T-cell (primary cell): ENCODE data around the gene HERC2. TPM values are rescaled to one million over a fixed set of nuclear protein-coding genes. Genes with fewer than 3 reads are reported as not detected.
"Not testable (repeated sequence)": the region's sequence is repeated elsewhere in the genome, so short reads cannot be mapped to it uniquely, and the experiment has no call there.

Experiments
- ATAC-seq, 4 experiments: fragments of 200-7000 bp in 3 of 4; fragments of 150-1000 bp in 1 of 4; cut with Tn5 transposase; replicated peaks in 1 of 4; 1 replicate in 3 of 4; 2 replicates in 1 of 4; pipeline ENCODE4 v1.10.0; 2021; ENCODE audit warnings: moderate library complexity in 3 of 4, mild to moderate bottlenecking in 2 of 4, moderate number of reproducible peaks in 1 of 4
- CTCF ChIA-PET, 2 donors: fragments of 300-600 bp; sonication (Branson Sonifier 250); formaldehyde crosslinking; loops; one replicate each; lab custom pipeline; 2022; ENCODE audit warnings: antibody characterized with exemption in 2 of 2; lab: Charles Lee
- POLR2A ChIA-PET, 2 donors: fragments of 300-600 bp; sonication (Branson Sonifier 250); formaldehyde crosslinking; loops; one replicate each; lab custom pipeline; 2022; ENCODE audit warnings: antibody characterized with exemption in 2 of 2; lab: Charles Lee
- DNase-seq, 35 experiments: peaks; one replicate each; pipeline versions ENCODE4 v3.0.0 to v3.0.0-alpha.2; 2013 to 2023
- H3K27ac ChIP-seq: one replicate; pipeline ENCODE4 v1.5.1; 2013; ENCODE audit warnings: low read length
- H3K27me3 ChIP-seq, 2 experiments: replicated peaks in 1 of 2; 1 replicate in 1 of 2; 2 replicates in 1 of 2; pipeline versions ENCODE4 v1.6.1 to v1.7.0; 2013; ENCODE audit warnings: low read length in 1 of 2, mixed read lengths in 1 of 2; ENCODE audit not compliant: control insufficient read depth in 2 of 2, insufficient read depth in 2 of 2; ENCODE audit errors: extremely low read depth in 1 of 2
- H3K36me3 ChIP-seq, 2 donors: 1 replicate in 1 of 2; 2 replicates in 1 of 2; pipeline versions ENCODE4 v1.6.1 to v1.7.0; 2013; ENCODE audit warnings: low read length in 1 of 2; ENCODE audit not compliant: control insufficient read depth in 2 of 2, insufficient read depth in 1 of 2; ENCODE audit errors: extremely low read depth in 1 of 2
- H3K4me1 ChIP-seq, 2 experiments: 1 replicate in 1 of 2; 2 replicates in 1 of 2; pipeline versions ENCODE4 v1.6.1 to v1.7.0; 2013; ENCODE audit warnings: low read length in 2 of 2, mixed read lengths in 1 of 2; ENCODE audit not compliant: insufficient read depth in 2 of 2, control insufficient read depth in 1 of 2; ENCODE audit errors: extremely low read depth in 1 of 2
- H3K4me3 ChIP-seq, 2 donors: 1 replicate in 1 of 2; 2 replicates in 1 of 2; pipeline versions ENCODE4 v1.5.1 to v1.7.0; 2013; ENCODE audit warnings: mild to moderate bottlenecking in 2 of 2, low read length in 1 of 2, moderate library complexity in 1 of 2; ENCODE audit not compliant: control insufficient read depth in 1 of 2; ENCODE audit errors: extremely low read depth in 1 of 2
- H3K9me3 ChIP-seq: 2 replicates; pipeline ENCODE4 v1.7.0; 2013
- H3K27ac Mint-ChIP-seq, 2 donors: one replicate each; pipeline ENCODE4 v1.8.0; 2020 to 2021; ENCODE audit warnings: mild to moderate bottlenecking in 2 of 2, mixed read lengths in 2 of 2
- H3K27me3 Mint-ChIP-seq, 2 donors: one replicate each; pipeline ENCODE4 v1.8.0; 2021 to 2022; ENCODE audit warnings: mixed read lengths in 2 of 2
- H3K36me3 Mint-ChIP-seq: one replicate; pipeline ENCODE4 v1.8.0; 2021; ENCODE audit warnings: mixed read lengths
- H3K4me1 Mint-ChIP-seq, 3 donors: one replicate each; pipeline ENCODE4 v1.8.0; 2020 to 2022; ENCODE audit warnings: mixed read lengths in 3 of 3, mild to moderate bottlenecking in 1 of 3
- H3K4me3 Mint-ChIP-seq, 3 donors: one replicate each; pipeline ENCODE4 v1.8.0; 2020 to 2022; ENCODE audit warnings: mild to moderate bottlenecking in 3 of 3, mixed read lengths in 3 of 3, moderate library complexity in 3 of 3
- H3K9me3 Mint-ChIP-seq, 3 donors: one replicate each; pipeline ENCODE4 v1.8.0; 2020 to 2022; ENCODE audit warnings: mixed read lengths in 3 of 3
- WGBS: methylation state at CpG from one replicate; pipeline ENCODE4 v1.1.5; 2013; ENCODE audit warnings: missing lambda C conversion rate; ENCODE audit not compliant: insufficient coverage; 5-methylcytosine and 5-hydroxymethylcytosine counted together
- total RNA-seq, 35 experiments: library from RNA in 6 of 35; stranded (reverse) in 6 of 35; fragments of 120-200 nt in 1 of 35; gene quantifications; one replicate each; pipeline versions ENCODE4 v1.2.1 to v1.2.4 and lab custom pipeline; 2013 to 2026

Gene HERC2
- total RNA-seq, 5 donors from 2014 or later (not counting 1 experiment from before 2014, with no cell fraction given) = 46.4 to 65.5 (median 55.4) TPM

- H3K4me3 ChIP-seq, ATAC-seq, H3K27ac ChIP-seq, H3K27me3 ChIP-seq, DNase-seq, H3K9me3 Mint-ChIP-seq, POLR2A ChIA-PET, H3K4me1 ChIP-seq, H3K4me1 Mint-ChIP-seq, H3K9me3 ChIP-seq, CTCF ChIA-PET, H3K27me3 Mint-ChIP-seq, H3K4me3 Mint-ChIP-seq: not testable (repeated sequence)
- H3K36me3 ChIP-seq = peaks cover 4 to 16% of the 10 kb centered on the region in 2 donors
- no CpG with 5 or more reads among the region's 4 CpGs for WGBS
- Mint-ChIP-seq H3K36me3 (peaks cover 59% of the 10 kb centered on the region), H3K27ac (peak overlapping the region; percentile 16 to 19)
Measured at GRCh38 chr15:28238296-28238695, 83.7 kb downstream of the HERC2 start.

DNA sequence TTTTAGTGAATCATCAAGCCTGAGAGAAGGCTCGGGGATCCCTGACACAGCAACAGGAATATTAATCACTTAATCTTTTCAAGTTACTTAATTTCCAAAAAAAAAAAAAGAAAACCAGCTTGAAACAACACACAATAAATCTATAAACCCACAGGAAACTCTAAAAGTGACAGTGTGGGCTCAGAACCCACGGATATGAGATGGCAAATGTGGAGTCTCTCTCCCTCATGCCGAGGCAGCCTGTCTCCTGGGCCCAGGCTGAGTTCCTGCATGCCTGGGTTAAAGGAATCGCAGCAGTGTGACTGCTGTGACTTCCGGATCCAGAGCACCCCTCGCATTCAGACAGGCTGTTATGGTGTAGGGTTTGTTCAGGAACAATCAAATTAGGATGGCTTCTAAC, 90.2 kb downstream of the HERC2 start:
- peaks cover 0 to 22% of the 10 kb centered on the region in 2 donors for H3K36me3 ChIP-seq
- DNase-seq, H3K4me3 ChIP-seq, H3K4me1 Mint-ChIP-seq, H3K9me3 ChIP-seq, H3K9me3 Mint-ChIP-seq, H3K27ac Mint-ChIP-seq, CTCF ChIA-PET, H3K4me3 Mint-ChIP-seq, H3K4me1 ChIP-seq, ATAC-seq, H3K27me3 ChIP-seq, H3K27me3 Mint-ChIP-seq, H3K27ac ChIP-seq: not testable (repeated sequence)
- H3K36me3 Mint-ChIP-seq = peaks cover 50% of the 10 kb centered on the region
- WGBS = 100% methylated on average over 1 of the region's 6 CpGs
- POLR2A ChIA-PET = interaction anchor here in 1 of 2 donors (0.8 kb wide), 1 partner anchor 9 kb away, joined by 6 read pairs; no protein-coding TSS in a partner anchor

DNA sequence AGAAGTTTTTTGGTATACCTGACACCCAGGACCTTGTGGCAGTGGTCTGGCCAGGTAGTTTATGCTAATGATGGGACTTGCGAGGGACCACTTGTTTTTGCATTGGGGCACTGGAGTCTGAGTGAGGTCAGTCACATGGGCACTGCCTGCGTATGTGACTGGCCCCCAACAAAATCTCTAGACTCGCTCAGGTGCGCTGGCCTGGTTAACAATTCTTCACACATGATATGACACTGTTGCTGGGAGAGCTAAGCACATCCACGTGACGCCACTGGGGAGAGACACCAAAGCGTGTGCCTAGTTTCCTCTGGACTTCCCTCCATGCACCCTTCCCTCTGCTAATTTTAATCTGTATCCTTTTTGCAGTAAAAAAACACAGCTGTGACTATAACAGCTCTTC, 90.6 kb downstream of the HERC2 start:
- H3K27ac Mint-ChIP-seq, CTCF ChIA-PET, DNase-seq, H3K9me3 Mint-ChIP-seq, ATAC-seq, H3K9me3 ChIP-seq, H3K4me3 Mint-ChIP-seq, H3K27me3 Mint-ChIP-seq, H3K4me3 ChIP-seq, H3K4me1 Mint-ChIP-seq, H3K4me1 ChIP-seq, H3K27ac ChIP-seq, H3K27me3 ChIP-seq: not testable (repeated sequence)
- H3K36me3 Mint-ChIP-seq = peaks cover 54% of the 10 kb centered on the region
- peaks cover 0 to 22% of the 10 kb centered on the region in 2 donors for H3K36me3 ChIP-seq
- WGBS = no CpG with 5 or more reads among the region's 7 CpGs
- POLR2A ChIA-PET = interaction anchor here in 1 of 2 donors (0.8 kb wide), 1 partner anchor 8 kb away, joined by 6 read pairs; no protein-coding TSS in a partner anchor

DNA sequence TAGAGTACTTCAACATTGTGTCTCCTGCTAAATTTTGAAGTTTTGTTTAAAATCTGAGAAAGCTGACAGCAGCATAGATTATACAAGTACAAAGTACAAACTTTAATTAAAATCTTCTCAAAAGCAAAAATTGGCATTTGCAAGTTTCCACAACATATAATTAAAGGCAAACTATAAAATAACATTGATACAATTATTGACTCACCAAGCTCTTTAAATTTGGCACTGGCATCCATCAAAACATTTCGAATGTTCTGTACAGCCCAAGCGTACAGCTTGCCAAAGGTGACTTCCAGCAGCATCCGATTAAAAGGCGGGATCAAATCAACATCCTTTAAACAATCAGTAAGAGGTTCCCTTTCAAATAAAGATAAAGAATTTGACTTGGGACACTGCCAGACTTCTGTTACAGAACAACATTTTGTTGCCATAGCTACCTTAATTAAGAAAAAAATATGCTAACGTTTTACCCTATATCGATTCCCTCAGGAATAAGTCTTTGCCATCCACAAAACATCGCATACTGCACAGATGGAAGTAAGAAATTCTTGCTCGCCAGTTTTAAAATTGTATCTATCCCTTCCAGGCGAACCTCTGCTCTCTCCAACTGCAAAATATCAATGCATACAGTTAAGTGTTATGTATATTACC, 92.9 kb downstream of the HERC2 start:
- H3K36me3 ChIP-seq = peaks cover 6 to 16% of the 10 kb centered on the region in 2 donors
- peaks cover 62% of the 10 kb centered on the region for H3K36me3 Mint-ChIP-seq
- H3K4me3 ChIP-seq, H3K27me3 ChIP-seq, H3K9me3 ChIP-seq, H3K9me3 Mint-ChIP-seq, CTCF ChIA-PET, POLR2A ChIA-PET, H3K27ac ChIP-seq, H3K4me1 Mint-ChIP-seq, H3K27ac Mint-ChIP-seq, H3K4me3 Mint-ChIP-seq, H3K4me1 ChIP-seq, ATAC-seq, H3K27me3 Mint-ChIP-seq, DNase-seq: not testable (repeated sequence)
- WGBS = no CpG with 5 or more reads among the region's 9 CpGs

DNA sequence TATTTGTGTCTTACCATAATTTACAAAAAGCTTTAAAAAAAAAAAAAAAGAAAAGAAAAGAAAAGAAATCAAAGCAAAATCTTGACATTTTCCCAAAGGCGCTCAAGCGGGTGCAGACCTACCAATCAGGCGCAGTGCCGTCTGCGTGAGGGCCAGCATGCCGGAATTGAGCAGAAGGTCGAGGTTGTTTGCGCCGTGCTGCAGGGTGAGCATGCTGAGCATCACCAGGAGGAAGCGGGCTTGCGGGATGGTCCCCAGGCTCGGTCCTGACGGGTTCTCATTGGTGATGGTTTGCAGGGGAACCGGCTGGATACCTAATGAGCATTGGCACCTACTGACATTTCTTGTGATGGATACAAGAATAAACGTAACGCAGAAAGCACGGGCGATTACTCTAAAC, 93.9 kb downstream of the HERC2 start:
- no peak for DNase-seq
- Mint-ChIP-seq H3K27me3 (no peaks in the 10 kb centered on the region), H3K4me3 (no peak overlapping the region), H3K4me1 (no peaks in the 10 kb centered on the region), H3K27ac (no peak overlapping the region), H3K9me3 (no peaks in the 10 kb centered on the region), H3K36me3 (peaks cover 58% of the 10 kb centered on the region)
- Histone ChIP-seq H3K36me3 (peaks cover 6 to 19% of the 10 kb centered on the region in 2 donors), H3K4me3 (no peak overlapping the region), H3K4me1 (no peaks in the 10 kb centered on the region), H3K27me3 (no peaks in the 10 kb centered on the region), H3K9me3 (no peaks in the 10 kb centered on the region), H3K27ac (no peak overlapping the region)
- 98% methylated on average over 12 of the region's 18 CpGs for WGBS
- POLR2A ChIA-PET = no interaction called here
- ATAC-seq = no peak
- CTCF ChIA-PET = no interaction called here

DNA sequence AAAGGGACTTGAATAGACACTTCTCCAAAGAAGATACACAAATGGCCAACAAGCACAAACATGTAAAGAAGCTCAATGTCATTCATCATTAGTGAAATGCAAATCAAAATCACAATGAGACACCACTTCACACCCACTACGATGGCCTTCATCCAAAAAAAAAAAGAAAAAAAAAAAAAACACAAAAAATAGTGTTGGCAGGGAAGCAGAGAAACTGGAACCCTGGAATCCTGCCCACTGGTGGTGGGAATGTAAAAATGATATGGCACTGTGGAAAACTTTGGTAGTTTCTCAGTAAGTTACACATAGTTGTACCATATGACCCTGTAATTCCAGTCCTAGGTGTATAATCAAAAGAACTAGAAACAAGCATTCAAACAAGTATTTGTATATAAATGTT, 94.7 kb downstream of the HERC2 start:
- not testable (repeated sequence) for H3K4me3 Mint-ChIP-seq
- H3K36me3 Mint-ChIP-seq = peaks cover 52% of the 10 kb centered on the region

More for the DNA sequence above, 94.7 kb downstream of the HERC2 start:
- H3K4me3 ChIP-seq, H3K4me1 ChIP-seq, H3K27ac Mint-ChIP-seq, H3K9me3 ChIP-seq, H3K4me1 Mint-ChIP-seq, H3K27ac ChIP-seq, H3K27me3 ChIP-seq, DNase-seq, H3K27me3 Mint-ChIP-seq, POLR2A ChIA-PET, ATAC-seq, H3K9me3 Mint-ChIP-seq, CTCF ChIA-PET: not testable (repeated sequence)
- no CpG with 5 or more reads among the region's 1 CpG for WGBS
- peaks cover 6 to 16% of the 10 kb centered on the region in 2 donors for H3K36me3 ChIP-seq
